Cerebellar nuclear complex (tissue), 1 donor: Measurements from ENCODE around the gene STPG3.
"Not testable (repeated sequence)": the region's sequence is repeated elsewhere in the genome, so short reads cannot be mapped to it uniquely, and the experiment has no call there.

Experiments used
- DNase-seq, 2 experiments: peaks; one replicate each; lab custom pipeline; 2025; lab: John Stamatoyannopoulos, UW

Gene STPG3

DNA sequence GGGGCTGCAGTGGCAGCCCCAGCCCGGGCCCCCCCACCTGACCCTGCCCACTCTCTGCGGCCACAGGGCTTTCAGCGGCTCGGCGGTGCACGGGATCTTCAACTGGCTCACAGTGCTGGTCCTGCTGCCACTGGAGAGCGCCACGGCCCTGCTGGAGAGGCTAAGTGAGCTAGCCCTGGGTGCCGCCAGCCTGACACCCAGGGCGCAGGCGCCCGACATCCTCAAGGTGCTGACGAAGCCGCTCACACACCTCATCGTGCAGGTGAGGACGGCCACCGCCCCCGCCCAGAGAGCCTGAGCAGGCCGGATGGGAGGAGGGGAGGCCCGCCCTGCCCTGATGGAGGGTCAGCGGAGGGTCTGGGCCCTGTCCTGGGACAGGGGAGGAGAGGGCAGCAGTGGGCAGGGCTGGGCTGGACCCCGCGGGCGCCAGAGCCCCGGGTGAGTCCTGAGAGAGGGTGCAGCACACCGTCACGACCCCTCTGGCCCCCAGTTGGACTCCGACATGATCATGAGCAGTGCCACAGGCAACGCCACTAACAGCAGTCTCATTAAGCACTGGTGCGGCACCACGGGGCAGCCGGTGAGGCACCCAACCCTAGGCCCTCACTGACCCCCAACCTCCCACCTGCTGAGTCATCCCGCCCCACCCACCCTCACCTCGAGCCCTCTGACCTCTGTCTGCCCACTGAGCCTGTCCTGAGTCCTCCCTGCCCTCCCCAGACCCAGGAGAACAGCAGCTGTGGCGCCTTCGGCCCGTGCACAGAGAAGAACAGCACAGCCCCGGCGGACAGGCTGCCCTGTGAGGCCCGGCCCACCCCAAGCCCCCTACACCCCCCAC lies 17.7 kb upstream of the STPG3 start:
- DNase-seq: no peak

DNA sequence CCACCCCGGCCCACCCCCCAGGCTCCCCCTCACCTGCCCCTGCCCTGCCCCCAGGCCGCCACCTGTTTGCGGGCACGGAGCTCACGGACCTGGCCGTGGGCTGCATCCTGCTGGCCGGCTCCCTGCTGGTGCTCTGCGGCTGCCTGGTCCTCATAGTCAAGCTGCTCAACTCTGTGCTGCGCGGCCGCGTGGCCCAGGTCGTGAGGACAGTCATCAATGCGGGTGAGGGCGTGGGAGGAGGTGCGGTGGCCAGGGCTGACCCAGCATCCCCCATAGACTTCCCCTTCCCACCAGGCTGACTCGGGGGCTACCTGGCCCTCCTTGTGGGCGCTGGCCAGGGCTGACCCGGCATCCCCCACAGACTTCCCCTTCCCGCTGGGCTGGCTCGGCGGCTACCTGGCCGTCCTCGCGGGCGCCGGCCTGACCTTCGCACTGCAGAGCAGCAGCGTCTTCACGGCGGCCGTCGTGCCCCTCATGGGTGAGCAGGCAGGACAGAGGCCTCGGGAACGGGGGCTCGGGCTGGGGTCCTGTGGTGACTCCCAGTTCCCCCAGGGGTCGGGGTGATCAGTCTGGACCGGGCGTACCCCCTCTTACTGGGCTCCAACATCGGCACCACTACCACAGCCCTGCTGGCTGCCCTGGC lies 16.9 kb upstream of the STPG3 start:
- DNase-seq: no peak

DNA sequence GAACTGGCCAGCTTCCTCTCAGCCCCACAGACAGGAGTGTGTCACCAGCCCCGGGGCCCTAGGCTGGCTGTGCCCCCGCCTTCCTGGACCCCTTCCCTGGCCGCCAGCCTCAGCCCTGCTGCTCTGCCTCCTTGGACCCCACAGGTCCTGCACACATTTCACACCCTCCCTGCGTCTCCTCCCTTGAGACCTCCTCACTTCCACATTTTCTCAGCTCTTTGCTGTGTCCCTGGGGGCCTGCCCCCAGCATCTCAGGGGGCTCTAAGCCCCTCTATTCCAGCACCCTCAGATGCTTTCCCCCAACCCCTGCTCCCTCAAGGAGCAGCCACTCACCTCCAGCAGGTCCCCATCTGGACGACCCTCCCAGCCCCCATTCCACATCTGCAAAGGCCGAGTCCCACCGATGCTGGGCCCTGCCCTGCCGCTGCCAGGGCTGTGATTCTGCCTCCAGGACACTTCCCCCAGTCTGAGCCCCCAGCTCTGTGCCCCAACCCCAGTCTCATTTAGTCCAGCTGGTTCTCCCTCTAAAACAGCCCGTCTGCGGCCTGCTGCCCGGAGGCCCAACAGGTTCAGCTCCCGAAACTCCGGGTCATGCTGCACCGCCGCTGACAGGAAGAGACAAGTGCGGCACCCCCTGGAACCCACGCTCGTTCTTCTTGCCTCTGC lies 16.2 kb upstream of the STPG3 start:
- no peak for DNase-seq

- no peak for DNase-seq
Measured at GRCh38 chr9:137235424-137236237, 15.5 kb upstream of the STPG3 start.

- no peak for DNase-seq
Measured at GRCh38 chr9:137236238-137236935, 14.7 kb upstream of the STPG3 start.

DNA sequence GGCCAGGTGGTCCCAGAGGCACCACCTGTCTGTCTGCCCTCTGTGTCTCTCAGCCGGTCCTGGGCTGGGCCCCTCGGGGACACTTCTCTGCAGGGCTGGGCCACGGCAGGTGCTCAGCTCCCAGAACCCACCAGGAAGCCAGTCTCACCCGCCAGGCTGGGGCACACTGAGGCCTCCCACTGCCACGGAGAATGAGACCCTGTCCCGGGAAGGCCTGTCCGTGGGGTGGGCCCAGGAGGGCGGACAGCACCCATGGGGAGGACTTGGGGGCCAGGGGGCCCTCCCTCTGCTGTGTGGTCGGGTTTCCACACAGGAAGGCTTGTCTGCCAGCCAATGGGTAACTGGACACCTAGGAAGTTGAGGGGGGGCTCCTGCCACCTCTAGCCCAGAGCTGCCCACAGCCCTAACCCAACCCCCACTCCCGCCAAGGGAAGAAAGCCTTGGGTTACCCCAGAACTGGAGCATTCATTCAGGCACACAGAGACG lies 14.1 kb upstream of the STPG3 start:
- no peak for DNase-seq

- DNase-seq: no peak
Measured at GRCh38 chr9:137237759-137238726, 13.0 kb upstream of the STPG3 start.

GRCh38 chr9:137239541-137240200 lies 11.4 kb upstream of the STPG3 start:
- DNase-seq: not testable (repeated sequence)

- DNase-seq: no peak
Measured at GRCh38 chr9:137240318-137240840, 10.7 kb upstream of the STPG3 start.

- DNase-seq: peak; percentile 97 to 99
Measured at GRCh38 chr9:137240841-137241489, 10.1 kb upstream of the STPG3 start, which contains the start of gene TUBB4B. Gene TUBB4B, plus strand, starts transcription at chr9:137241287. Its CDS starts 74 bp downstream, at chr9:137241361.

- DNase-seq: no peak
Measured at GRCh38 chr9:137241490-137242268, 9.4 kb upstream of the STPG3 start.

DNA sequence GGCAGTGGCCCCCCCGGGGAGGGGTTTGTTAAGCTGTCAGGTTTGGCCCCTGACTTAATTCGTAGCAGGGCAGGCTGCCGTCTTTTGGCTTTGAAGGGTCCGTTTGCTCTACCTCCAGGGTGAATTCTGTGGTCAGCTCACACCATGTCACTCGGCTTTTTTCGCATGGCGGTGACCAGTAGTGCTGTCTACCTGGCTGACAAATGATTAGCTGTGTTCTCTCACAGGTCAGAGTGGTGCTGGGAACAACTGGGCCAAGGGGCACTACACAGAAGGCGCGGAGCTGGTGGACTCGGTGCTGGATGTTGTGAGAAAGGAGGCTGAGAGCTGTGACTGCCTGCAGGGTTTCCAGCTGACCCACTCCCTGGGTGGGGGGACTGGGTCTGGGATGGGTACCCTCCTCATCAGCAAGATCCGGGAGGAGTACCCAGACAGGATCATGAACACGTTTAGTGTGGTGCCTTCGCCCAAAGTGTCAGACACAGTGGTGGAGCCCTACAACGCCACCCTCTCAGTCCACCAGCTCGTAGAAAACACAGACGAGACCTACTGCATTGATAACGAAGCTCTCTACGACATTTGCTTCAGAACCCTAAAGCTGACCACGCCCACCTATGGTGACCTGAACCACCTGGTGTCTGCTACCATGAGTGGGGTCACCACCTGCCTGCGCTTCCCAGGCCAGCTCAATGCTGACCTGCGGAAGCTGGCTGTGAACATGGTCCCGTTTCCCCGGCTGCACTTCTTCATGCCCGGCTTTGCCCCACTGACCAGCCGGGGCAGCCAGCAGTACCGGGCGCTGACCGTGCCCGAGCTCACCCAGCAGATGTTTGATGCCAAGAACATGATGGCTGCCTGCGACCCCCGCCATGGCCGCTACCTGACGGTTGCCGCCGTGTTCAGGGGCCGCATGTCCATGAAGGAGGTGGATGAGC lies 8.6 kb upstream of the STPG3 start:
- DNase-seq: no peak

DNA sequence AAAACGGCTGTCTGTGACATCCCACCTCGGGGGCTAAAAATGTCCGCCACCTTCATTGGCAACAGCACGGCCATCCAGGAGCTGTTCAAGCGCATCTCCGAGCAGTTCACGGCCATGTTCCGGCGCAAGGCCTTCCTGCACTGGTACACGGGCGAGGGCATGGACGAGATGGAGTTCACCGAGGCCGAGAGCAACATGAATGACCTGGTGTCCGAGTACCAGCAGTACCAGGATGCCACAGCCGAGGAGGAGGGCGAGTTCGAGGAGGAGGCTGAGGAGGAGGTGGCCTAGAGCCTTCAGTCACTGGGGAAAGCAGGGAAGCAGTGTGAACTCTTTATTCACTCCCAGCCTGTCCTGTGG lies 7.8 kb upstream of the STPG3 start:
- not testable (repeated sequence) for DNase-seq

- DNase-seq: no peak
Measured at GRCh38 chr9:137243626-137244485, 7.2 kb upstream of the STPG3 start.

DNA sequence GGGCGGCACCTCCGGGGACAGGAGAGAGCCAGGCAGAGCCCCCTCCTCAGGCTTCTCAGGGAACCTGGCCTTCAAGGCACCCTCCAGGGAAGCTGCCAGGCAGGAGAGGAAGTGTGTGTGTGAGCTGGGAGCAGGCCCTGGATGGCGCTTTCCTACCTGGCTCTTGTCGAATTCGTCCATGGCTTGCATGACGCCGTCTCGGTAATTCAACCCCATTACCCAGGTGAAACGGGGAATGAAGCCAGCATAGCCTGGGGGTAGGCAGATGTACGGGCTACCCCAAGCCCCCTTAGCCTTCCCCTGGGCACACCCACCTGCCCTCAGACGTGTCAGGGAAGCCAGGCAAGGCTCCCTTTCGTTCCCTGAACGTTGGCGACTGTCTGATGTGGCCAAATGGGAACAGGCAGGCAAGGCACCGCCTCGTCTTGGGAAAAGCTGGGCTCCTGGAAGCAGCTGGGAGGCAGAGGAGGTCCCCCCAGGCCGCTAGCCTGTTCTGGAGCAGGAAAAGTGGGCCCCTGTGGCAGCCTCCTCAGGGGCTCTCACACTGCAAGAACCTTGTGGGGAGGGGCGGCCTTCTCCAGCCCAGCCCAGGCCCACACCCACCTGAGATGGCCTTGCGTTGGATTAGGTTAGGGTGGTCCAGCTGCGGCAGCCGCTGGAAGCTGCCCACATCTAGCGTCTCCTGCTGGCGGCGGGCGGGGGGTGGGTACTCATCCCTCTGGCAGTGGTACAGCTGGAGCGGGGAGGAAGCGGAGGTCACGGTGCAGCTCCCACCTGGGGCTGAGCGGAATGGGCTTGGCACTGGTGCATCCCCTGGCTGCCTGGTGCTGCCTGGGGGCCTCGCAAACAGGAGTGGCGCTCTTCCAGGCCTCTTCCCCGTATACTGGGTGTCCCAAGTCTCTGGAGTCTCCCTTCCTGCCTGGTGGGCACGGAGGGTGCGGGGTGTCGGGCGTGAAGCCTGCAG lies 6.3 kb upstream of the STPG3 start:
- no peak for DNase-seq
